Immature natural killer cell (primary cell): ENCODE results near the gene KLHL12. TPM values are rescaled to one million over a fixed set of nuclear protein-coding genes. Genes with fewer than 3 reads are reported as not detected.

Source experiments
- DNase-seq, 3 donors: peaks; one replicate each; pipeline ENCODE4 v3.0.0; 2022; ENCODE audit warnings: mixed read lengths in 1 of 3
- H3K27ac Mint-ChIP-seq, 6 donors: one replicate each; pipeline ENCODE4 v1.8.0; 2020; ENCODE audit warnings: mixed read lengths in 6 of 6, mild to moderate bottlenecking in 5 of 6, inconsistent platforms in 4 of 6, moderate library complexity in 3 of 6
- H3K27me3 Mint-ChIP-seq, 3 donors: one replicate each; pipeline ENCODE4 v1.8.0; 2020 to 2021; ENCODE audit warnings: low read depth in 3 of 3, mild to moderate bottlenecking in 3 of 3, mixed read lengths in 3 of 3, moderate library complexity in 3 of 3, inconsistent platforms in 1 of 3
- H3K36me3 Mint-ChIP-seq, 3 donors: one replicate each; pipeline ENCODE4 v1.8.0; 2020; ENCODE audit warnings: mixed read lengths in 3 of 3, inconsistent platforms in 2 of 3, mild to moderate bottlenecking in 2 of 3
- H3K4me1 Mint-ChIP-seq, 2 donors: one replicate each; pipeline ENCODE4 v1.8.0; 2020; ENCODE audit warnings: inconsistent platforms in 2 of 2, mild to moderate bottlenecking in 2 of 2, mixed read lengths in 2 of 2, moderate library complexity in 1 of 2
- H3K4me3 Mint-ChIP-seq, 5 donors: one replicate each; pipeline ENCODE4 v1.8.0; 2020; ENCODE audit warnings: mild to moderate bottlenecking in 5 of 5, mixed read lengths in 5 of 5, inconsistent platforms in 3 of 5, moderate library complexity in 3 of 5
- H3K9me3 Mint-ChIP-seq, 6 donors: one replicate each; pipeline ENCODE4 v1.8.0; 2020; ENCODE audit warnings: mild to moderate bottlenecking in 6 of 6, mixed read lengths in 6 of 6, inconsistent platforms in 4 of 6, moderate library complexity in 3 of 6
- polyA plus RNA-seq, 3 donors: library from polyadenylated mRNA; unstranded; fragments of 300-500 nt; fragmentation: Illumina TruSeq; gene quantifications; one replicate each; pipeline ENCODE4 v1.2.3, GENCODE V29; 2021

The KLHL12 gene
- 10 to 100 TPM; 10.7 to 27.7 (median 16.5) TPM for polyA plus RNA-seq

- Mint-ChIP-seq H3K36me3 (peaks cover 4 to 8% (median 7%) of the 10 kb centered on the region in 3 donors), H3K4me1 (peaks cover 18 to 41% of the 10 kb centered on the region in 2 donors), H3K4me3 (peak within 1 kb of the TSS; percentile 90 to 96 (median 91)), H3K27ac (peak within 1 kb of the TSS; percentile 90 to 97 (median 92)), H3K27me3 (peaks cover 9 to 17% (median 11%) of the 10 kb centered on the region in 3 donors), H3K9me3 (no peaks in the 10 kb centered on the region)
- DNase-seq = peak; percentile 95
These were observed at the start of gene KLHL12 for GRCh38 chr1:202926581-202927491. Gene KLHL12 (minus strand): TSS chr1:202927234. CDS start chr1:202925162, 2,072 bp downstream.

- Mint-ChIP-seq H3K4me1 (no peaks in the 10 kb centered on the region), H3K4me3 (no peak overlapping the region), H3K27me3 (peaks cover 2 to 20% (median 12%) of the 10 kb centered on the region in 3 donors), H3K9me3 (no peaks in the 10 kb centered on the region), H3K36me3 (no peaks in the 10 kb centered on the region), H3K27ac (no peak overlapping the region)
- no peak for DNase-seq
These were observed 49.6 kb upstream of the KLHL12 start for GRCh38 chr1:202976633-202977032.

GRCh38 chr1:202974856-202975255, 47.8 kb upstream of the KLHL12 start:
- H3K27ac Mint-ChIP-seq = no peak overlapping the region
- H3K36me3 Mint-ChIP-seq = no peaks in the 10 kb centered on the region
- H3K4me3 Mint-ChIP-seq = no peak overlapping the region
- no peaks in the 10 kb centered on the region for H3K4me1 Mint-ChIP-seq
- no peak for DNase-seq
- no peaks in the 10 kb centered on the region for H3K9me3 Mint-ChIP-seq
- H3K27me3 Mint-ChIP-seq = peaks cover 2 to 21% (median 8%) of the 10 kb centered on the region in 3 donors

- Mint-ChIP-seq H3K4me3 (no peak overlapping the region), H3K27ac (no peak overlapping the region), H3K27me3 (peaks cover 2 to 18% (median 7%) of the 10 kb centered on the region in 3 donors), H3K4me1 (peaks cover 18 to 20% of the 10 kb centered on the region in 2 donors), H3K36me3 (no peaks in the 10 kb centered on the region), H3K9me3 (no peaks in the 10 kb centered on the region)
- DNase-seq = no peak
These were observed 45.0 kb upstream of the KLHL12 start for GRCh38 chr1:202972046-202972445.

- Mint-ChIP-seq H3K4me1 (peaks cover 18 to 30% of the 10 kb centered on the region in 2 donors), H3K27ac (peak overlapping the region in 3 of 6 donors; percentile 40 to 71 (median 53)), H3K9me3 (no peaks in the 10 kb centered on the region), H3K4me3 (peak overlapping the region; percentile 6 to 97 (median 27)), H3K36me3 (no peaks in the 10 kb centered on the region), H3K27me3 (peaks cover 5 to 7% (median 5%) of the 10 kb centered on the region in 3 donors)
- DNase-seq = peak; percentile 21 to 24 (median 22)
These were observed 41.9 kb upstream of the KLHL12 start for GRCh38 chr1:202968895-202969295.

- Mint-ChIP-seq H3K36me3 (peaks cover 0 to 4% (median 3%) of the 10 kb centered on the region in 3 donors), H3K27me3 (peaks cover 5% of the 10 kb centered on the region in 3 donors)
- no peak for DNase-seq
These were observed 41.3 kb upstream of the KLHL12 start for GRCh38 chr1:202968351-202968750.

GRCh38 chr1:202967684-202968281, 40.7 kb upstream of the KLHL12 start:
- Mint-ChIP-seq H3K36me3 (peaks cover 0 to 8% (median 4%) of the 10 kb centered on the region in 3 donors), H3K9me3 (no peaks in the 10 kb centered on the region), H3K4me3 (peak overlapping the region; percentile 90 to 97 (median 93)), H3K4me1 (peaks cover 18 to 30% of the 10 kb centered on the region in 2 donors), H3K27ac (peak overlapping the region; percentile 74 to 88 (median 85)), H3K27me3 (peaks cover 5% of the 10 kb centered on the region in 3 donors)
- DNase-seq = peak; percentile 21 to 26 (median 22)

More at GRCh38 chr1:202968351-202968750, 41.3 kb upstream of the KLHL12 start:
- peak overlapping the region in 4 of 6 donors; percentile 12 to 88 (median 57) for H3K27ac Mint-ChIP-seq
- H3K9me3 Mint-ChIP-seq = no peaks in the 10 kb centered on the region
- peaks cover 18 to 30% of the 10 kb centered on the region in 2 donors for H3K4me1 Mint-ChIP-seq
- H3K4me3 Mint-ChIP-seq = peak overlapping the region; percentile 90 to 97 (median 93)

GRCh38 chr1:202966006-202966898, 39.2 kb upstream of the KLHL12 start:
- peaks cover 0 to 9% (median 4%) of the 10 kb centered on the region in 3 donors for H3K36me3 Mint-ChIP-seq
- no peak for DNase-seq
- peaks cover 18 to 30% of the 10 kb centered on the region in 2 donors for H3K4me1 Mint-ChIP-seq
- H3K27ac Mint-ChIP-seq = peak overlapping the region; percentile 60 to 86 (median 78)
- H3K27me3 Mint-ChIP-seq = peaks cover 2 to 5% (median 5%) of the 10 kb centered on the region in 3 donors
- peak overlapping the region; percentile 72 to 81 (median 77) for H3K4me3 Mint-ChIP-seq
- H3K9me3 Mint-ChIP-seq = no peaks in the 10 kb centered on the region

- Mint-ChIP-seq H3K27me3 (peaks cover 2 to 8% (median 5%) of the 10 kb centered on the region in 3 donors), H3K36me3 (peaks cover 0 to 9% (median 4%) of the 10 kb centered on the region in 3 donors), H3K4me3 (peak overlapping the region in 3 of 5 donors; percentile 72 to 80 (median 77)), H3K27ac (peak overlapping the region; percentile 60 to 86 (median 78)), H3K4me1 (peaks cover 18 to 30% of the 10 kb centered on the region in 2 donors), H3K9me3 (no peaks in the 10 kb centered on the region)
- no peak for DNase-seq
These were observed 38.4 kb upstream of the KLHL12 start for GRCh38 chr1:202965422-202965821.

- Mint-ChIP-seq H3K9me3 (no peaks in the 10 kb centered on the region), H3K36me3 (peaks cover 0 to 9% (median 4%) of the 10 kb centered on the region in 3 donors), H3K4me1 (peaks cover 18 to 30% of the 10 kb centered on the region in 2 donors), H3K4me3 (peak overlapping the region in 2 of 5 donors; percentile 25 to 35), H3K27ac (peak overlapping the region in 3 of 6 donors; percentile 9 to 17 (median 14)), H3K27me3 (peaks cover 2 to 8% (median 5%) of the 10 kb centered on the region in 3 donors)
- DNase-seq = no peak
These were observed 37.9 kb upstream of the KLHL12 start for GRCh38 chr1:202964791-202965410.

GRCh38 chr1:202961220-202961880, 34.3 kb upstream of the KLHL12 start:
- no peak for DNase-seq
- H3K9me3 Mint-ChIP-seq = no peaks in the 10 kb centered on the region
- peaks cover 0 to 9% (median 4%) of the 10 kb centered on the region in 3 donors for H3K36me3 Mint-ChIP-seq
- no peak overlapping the region for H3K27ac Mint-ChIP-seq
- peaks cover 0 to 7% (median under 1%) of the 10 kb centered on the region in 3 donors for H3K27me3 Mint-ChIP-seq
- peaks cover 22 to 27% of the 10 kb centered on the region in 2 donors for H3K4me1 Mint-ChIP-seq
- no peak overlapping the region for H3K4me3 Mint-ChIP-seq

- H3K27me3 Mint-ChIP-seq = peaks cover 0 to 6% (median 1%) of the 10 kb centered on the region in 3 donors
- H3K9me3 Mint-ChIP-seq = no peaks in the 10 kb centered on the region
- no peak for DNase-seq
- peaks cover 33 to 41% of the 10 kb centered on the region in 2 donors for H3K4me1 Mint-ChIP-seq
- peaks cover 0 to 9% (median 4%) of the 10 kb centered on the region in 3 donors for H3K36me3 Mint-ChIP-seq
- peak overlapping the region in 3 of 6 donors; percentile 89 to 96 (median 93) for H3K27ac Mint-ChIP-seq
- peak overlapping the region in 3 of 5 donors; percentile 85 to 92 (median 91) for H3K4me3 Mint-ChIP-seq
These were observed 32.2 kb upstream of the KLHL12 start for GRCh38 chr1:202959276-202959620.
